Measurements from ENCODE around the gene HIGD2A.

GRCh38 chr5:176408590-176408989 lies 20.0 kb downstream of the HIGD2A start:
- TF ChIP-seq, protein P1, sequence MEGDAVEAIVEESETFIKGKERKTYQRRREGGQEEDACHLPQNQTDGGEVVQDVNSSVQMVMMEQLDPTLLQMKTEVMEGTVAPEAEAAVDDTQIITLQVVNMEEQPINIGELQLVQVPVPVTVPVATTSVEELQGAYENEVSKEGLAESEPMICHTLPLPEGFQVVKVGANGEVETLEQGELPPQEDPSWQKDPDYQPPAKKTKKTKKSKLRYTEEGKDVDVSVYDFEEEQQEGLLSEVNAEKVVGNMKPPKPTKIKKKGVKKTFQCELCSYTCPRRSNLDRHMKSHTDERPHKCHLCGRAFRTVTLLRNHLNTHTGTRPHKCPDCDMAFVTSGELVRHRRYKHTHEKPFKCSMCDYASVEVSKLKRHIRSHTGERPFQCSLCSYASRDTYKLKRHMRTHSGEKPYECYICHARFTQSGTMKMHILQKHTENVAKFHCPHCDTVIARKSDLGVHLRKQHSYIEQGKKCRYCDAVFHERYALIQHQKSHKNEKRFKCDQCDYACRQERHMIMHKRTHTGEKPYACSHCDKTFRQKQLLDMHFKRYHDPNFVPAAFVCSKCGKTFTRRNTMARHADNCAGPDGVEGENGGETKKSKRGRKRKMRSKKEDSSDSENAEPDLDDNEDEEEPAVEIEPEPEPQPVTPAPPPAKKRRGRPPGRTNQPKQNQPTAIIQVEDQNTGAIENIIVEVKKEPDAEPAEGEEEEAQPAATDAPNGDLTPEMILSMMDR (IDR thresholded peaks at IDR 0.05), result no peak
- TF ChIP-seq POLR2A (IDR thresholded peaks at IDR 0.05), result no peak
